Retina (tissue), 1 donor: ENCODE data around the gene CDC34.

Experiments
- DNase-seq: peaks from one replicate; pipeline ENCODE4 v3.0.0-alpha.2; 2016

The CDC34 gene, protein sequence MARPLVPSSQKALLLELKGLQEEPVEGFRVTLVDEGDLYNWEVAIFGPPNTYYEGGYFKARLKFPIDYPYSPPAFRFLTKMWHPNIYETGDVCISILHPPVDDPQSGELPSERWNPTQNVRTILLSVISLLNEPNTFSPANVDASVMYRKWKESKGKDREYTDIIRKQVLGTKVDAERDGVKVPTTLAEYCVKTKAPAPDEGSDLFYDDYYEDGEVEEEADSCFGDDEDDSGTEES

DNA sequence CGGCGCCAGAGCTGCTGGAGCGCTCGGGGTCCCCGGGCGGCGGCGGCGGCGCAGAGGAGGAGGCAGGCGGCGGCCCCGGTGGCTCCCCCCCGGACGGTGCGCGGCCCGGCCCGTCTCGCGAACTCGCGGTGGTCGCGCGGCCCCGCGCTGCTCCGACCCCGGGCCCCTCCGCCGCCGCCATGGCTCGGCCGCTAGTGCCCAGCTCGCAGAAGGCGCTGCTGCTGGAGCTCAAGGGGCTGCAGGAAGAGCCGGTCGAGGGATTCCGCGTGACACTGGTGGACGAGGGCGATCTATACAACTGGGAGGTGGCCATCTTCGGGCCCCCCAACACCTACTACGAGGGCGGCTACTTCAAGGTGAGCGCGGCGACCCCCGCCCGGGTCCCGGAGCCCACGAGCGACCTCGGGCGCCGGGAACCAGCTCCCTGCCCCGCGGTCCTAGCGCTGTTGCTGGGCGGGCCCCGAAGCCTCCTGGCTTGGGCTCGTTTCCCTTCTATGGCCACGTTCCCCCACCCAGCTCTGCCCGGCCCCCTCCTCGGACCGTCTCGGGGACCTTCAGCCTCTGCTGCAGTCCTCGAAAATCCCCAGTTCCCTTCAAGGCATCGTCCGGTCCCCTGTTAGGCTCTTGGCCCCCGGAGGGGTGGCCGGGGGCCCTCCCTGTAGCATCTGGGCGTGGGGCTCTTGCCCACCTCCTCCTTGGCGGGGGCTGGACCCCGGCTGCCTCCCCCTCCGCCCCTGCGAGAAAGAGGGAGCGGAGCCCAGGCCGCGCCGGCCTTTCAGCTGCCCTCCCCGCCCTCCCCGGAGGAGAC lies at the start of gene CDC34:
Gene CDC34, plus strand, starts transcription at position 8 of the 808 bp plus-strand sequence. Its CDS starts 172 bp downstream, at position 180.
- DNase-seq, result peak; percentile 62

DNA sequence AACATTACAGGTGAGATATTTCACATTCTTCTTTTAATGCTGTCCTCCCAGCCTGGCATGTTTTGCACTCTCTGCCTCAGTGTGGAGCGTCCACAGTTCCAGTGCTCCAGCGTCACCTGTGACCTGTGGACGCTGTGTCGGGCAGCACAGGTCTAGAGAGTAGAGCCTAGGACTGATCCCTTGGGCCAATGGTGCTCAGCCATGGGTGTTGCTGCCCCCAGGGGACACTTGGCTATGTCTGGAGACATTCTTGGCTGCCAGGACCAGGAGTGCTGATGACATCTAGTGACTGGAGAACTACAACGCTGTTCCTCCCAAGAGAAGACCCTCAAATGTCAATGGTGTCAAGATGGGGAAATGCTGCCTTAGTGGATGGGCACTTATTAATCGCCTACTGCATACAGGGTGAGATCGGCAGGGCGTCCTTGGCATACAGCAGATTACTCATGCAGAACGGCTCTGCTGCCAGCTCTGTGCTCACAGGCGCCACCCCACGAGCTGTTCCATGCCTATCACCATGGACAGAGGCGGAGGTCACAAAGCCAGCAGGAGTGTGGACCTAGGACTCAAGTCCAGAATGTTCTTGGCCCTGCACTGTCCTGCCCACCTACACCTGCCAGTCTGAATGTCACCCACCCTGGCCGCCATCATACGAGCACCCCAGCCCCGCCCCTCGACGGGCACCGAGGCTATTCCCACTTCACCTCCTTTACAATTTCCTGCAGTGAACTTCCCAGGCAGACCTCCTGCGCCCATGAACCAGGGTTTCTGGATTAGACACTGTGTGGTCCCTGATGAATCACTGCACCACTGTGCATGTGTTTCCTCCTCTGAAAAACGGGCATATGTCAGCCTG lies 49.1 kb upstream of the CDC34 start:
- no peak for DNase-seq

DNA sequence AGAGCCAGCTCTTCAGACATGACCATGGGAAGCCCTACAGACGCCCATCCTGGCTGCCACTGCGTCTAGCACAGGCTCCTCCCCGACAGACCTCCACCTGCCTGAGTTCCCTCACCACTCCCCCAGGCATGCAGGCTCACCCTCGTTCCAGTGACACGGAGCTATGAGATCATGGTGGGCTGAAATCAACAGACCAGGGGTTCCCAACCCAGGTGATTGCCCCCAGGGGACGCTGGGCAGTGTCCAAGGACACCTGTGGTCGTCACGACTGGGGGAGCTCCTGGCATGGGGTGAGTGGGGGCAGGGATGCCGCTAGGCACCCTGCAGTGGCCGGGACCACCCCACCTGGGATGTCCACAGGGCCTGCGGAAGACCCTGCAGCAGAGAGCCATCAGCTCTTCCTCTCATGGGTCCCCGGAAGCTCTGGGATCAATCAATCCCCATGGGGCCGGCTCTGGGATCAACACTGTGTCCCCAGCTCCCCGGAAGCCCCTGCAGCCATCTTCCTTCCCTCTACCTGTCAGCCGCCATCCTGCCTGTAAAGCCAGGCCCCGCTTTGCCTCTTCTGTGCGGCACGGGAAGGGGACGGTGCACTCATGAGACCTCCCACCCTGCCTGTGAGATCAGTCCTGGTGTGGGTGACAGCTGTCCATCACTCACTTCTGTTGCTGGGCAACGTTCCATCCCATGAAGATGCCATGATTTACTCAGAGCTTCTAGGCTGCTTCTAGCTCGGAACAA lies 48.1 kb upstream of the CDC34 start:
- no peak for DNase-seq

DNA sequence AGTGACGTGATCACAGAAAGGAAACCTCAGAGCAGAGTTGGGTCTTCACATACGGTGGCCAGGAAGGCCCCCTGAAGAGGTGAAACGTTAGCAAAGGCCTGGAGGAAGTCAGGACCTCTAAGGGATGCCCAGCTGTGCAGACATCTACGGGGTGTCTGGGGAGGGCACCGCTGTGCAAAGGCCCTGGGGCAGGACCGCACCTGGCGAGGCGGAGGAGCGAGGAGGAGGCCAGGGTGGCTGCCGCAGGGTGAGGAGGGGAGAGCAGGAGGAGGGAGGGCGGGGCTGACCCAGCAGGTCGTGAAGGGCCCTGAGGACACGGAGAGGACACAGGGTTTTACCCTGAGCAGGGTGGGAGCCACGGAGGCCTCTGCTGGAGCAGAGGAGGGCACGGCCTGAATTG lies 47.1 kb upstream of the CDC34 start:
- DNase-seq, result no peak

DNA sequence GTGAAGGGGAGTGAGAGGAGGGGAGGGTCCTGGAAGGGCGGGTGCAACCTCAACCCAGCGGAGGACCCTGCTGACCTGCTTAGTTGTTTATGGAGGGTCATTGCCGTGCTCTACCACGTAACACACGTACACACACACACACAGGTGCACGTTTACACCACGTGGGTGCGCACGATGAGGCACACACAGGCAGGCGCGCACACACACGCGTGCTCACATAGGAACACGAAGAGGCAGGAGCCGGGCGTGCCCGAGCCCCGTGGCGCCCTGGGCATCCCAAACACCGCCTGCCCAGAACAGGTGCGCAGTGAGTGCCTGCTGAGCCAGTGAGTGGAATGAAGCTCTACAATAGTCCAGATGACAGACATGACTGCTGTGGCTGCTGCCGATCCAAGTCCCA lies 46.5 kb upstream of the CDC34 start:
- DNase-seq, result no peak

DNA sequence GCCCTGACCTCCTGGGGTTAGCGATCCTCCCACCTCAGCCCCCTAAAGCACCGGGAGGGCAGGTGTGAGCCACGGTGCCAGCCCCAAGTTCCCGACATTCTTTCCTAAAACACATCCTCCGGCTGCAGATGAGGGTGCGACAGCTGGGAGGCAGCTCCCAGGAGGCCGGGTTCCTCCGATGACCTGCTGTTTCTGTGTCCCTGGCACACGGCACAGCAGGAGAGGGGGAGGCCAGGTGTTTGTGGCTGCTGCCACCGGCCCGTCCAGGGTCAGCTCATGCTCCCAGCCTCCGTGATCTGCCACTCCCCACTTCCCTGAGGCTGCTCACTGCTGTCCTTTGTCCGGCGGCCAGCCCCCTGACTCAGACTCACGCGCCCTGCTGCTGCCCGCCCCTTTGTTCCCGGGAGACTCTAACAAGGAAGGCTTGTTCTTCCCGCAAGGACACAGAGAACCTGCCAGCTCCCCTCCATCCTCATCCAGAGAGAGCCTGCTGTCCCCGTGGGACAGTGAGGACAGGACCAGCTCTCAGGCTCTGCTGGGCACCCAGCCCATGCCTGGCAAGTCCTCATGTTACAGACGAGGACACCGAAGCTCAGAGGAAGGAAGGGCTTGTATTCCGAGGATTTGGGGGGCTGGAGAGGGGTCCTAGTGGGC lies 45.9 kb upstream of the CDC34 start:
- peak; percentile 83 for DNase-seq

DNA sequence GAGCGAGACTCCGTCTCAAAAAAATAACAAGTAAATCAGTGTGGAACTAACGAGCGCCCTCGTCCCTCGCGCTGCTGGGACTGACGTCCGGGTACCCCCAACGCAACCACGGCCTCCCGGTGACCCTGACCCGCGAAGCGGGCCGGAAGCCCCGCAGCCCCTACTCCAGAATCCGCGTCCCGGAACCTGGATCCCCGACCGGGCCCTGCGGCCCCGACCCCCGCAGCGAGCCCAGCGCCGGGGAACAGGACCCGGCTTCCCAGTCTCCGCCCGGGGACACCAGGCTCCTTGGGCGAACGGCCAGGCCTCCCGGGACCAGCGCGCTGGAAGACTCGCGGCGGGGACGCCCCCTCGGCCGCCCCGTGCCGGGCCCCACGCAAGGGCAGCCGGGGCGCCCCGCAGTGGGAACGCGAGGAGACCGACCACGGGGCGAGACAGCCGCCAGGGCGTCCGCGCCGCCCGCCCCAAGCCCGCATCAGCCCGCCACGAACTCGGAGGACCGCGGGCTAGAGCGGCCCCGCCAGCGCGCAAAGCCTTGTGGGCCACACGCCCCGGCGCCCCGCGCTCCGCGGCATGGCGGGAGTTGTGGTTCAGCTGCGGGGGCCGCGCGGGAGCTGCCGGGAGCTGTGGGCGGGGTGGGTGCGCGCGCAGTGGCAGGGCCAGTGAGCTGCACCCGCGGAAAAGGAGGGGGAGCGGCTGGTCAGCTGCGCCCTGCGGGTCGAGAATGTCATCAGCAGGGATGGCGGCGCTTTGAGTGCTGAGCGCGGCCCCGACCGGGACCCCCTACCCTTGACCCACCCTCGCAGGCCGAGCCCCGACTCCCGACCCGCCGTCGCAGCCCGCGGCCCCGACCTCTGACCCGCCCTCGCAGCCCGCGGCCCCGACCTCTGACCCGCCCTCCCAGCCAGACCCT lies 42.8 kb upstream of the CDC34 start:
- DNase-seq, result peak; percentile 92

DNA sequence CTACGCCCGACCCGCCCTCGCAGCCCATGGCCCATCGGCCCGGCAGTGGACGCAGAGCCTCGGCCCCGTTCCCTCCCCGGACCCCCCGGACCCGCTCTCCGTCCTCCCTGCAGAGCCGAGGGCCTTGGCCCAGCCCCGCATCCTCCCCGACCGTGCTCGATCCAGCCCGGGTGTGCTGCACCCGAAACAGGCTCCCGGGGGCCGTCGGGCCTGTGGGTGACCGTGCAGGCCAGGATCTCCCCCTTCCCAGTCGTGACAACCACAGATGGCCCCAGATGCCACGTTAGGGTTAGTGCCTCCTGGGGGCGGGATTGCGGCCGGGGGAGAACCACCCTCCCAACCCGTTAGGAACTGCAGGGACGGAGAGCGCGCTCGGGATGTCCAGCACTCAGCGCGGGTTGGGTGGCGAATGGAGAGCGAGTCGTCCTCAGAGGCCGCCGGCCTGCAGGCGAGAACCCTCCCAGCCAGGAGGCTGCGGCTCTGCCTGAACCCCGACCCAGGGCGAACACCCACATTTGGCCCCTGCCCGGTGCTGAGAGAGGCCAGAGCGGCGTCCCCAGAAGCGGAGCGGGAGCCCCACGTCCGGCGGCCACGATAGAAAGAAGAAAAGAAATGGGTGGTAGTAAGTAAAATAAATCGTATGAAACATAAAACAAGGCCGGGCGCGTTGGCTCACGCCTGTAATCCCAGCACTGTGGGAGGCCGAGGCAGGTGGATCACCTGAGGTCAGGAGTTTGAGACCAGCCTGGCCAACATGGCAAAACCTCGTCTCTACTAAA lies 42.0 kb upstream of the CDC34 start:
- peak; percentile 63 for DNase-seq

DNA sequence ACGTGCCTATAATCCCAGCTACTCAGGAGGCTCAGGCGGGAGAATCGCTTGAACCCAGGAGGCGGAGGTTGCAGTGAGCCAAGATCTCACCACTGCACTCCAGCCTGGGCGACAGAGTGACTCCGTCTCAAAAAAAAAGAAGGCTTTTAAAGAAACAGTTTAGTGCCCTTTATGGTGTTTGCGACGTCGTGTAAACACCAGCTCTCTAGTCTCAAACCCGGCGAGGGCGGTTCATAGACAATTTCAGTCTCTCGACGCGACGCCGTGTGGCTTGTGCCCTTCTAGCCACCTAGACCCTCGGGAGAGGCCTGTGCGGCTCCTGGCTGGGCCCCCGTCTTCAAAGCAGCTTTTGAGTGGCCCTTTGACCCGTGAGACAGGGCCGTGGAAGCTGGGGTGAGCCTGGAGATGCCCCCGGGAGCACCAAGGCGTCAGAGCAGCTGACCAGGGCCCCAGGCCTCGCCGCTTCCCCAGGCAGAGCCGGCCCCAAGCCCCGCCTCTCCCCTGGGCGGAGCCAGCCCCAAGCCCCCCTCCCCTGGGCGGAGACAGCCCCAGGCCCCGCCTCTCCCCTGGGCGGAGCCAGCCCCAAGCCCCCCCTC lies 40.3 kb upstream of the CDC34 start:
- DNase-seq, result no peak

DNA sequence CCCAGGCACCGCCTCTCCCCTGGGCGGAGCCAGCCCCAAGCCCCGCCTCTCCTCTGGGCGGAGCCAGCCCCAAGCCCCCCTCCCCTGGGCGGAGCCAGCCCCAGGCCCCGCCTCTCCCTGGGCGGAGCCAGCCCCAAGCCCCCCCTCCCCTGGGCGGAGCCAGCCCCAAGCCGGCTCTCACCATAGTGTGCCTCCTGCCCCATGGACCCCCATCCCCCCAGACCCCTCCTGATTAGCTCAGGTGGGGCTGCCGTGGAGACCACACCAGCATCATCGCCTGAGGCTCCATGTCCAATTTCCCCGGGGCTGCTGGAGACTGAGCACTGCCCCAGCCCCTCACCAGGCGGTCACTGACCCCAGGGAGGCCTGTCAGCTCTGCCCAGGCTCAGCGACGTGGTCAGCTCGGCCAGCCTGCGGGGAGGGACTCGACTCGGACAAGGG lies 39.4 kb upstream of the CDC34 start:
- no peak for DNase-seq

DNA sequence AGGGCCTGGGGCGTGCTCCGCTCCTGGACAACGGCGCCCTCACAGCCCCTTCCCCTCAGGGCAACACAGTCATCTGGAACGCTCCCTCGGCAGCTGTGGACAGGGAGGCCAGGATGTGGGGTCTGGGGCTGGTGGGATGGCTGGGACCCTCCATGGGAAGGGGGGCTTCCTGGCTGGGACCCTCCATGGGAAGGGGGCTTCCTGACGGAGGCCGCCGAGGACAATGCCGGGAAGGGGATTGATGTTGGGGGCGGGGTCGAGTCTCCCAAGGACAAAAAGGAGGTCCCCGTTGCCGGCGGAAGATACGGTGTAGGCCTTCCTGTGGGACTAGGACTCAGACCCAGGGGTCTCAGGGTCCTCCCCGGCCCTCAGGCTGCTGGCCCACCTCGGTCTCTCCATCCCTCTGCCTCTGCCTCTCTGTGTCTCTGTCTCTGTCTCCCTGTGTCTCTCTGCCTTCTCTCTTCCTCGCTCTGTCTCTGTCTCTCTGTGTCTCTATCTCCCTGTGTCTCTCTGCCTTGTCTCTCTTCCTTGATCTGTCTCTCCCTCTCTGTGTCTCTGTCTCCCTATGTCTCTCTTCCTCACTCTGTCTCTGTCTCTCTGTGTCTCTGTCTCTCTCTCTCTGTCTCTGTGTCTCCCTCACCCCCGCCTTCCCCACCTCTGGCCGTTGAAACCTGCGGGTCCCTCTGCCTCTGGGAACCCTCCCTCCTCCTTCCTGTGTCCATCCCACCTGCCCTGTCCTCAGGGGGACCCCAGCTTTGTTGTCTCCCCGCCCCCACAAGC lies 38.0 kb upstream of the CDC34 start:
- no peak for DNase-seq

DNA sequence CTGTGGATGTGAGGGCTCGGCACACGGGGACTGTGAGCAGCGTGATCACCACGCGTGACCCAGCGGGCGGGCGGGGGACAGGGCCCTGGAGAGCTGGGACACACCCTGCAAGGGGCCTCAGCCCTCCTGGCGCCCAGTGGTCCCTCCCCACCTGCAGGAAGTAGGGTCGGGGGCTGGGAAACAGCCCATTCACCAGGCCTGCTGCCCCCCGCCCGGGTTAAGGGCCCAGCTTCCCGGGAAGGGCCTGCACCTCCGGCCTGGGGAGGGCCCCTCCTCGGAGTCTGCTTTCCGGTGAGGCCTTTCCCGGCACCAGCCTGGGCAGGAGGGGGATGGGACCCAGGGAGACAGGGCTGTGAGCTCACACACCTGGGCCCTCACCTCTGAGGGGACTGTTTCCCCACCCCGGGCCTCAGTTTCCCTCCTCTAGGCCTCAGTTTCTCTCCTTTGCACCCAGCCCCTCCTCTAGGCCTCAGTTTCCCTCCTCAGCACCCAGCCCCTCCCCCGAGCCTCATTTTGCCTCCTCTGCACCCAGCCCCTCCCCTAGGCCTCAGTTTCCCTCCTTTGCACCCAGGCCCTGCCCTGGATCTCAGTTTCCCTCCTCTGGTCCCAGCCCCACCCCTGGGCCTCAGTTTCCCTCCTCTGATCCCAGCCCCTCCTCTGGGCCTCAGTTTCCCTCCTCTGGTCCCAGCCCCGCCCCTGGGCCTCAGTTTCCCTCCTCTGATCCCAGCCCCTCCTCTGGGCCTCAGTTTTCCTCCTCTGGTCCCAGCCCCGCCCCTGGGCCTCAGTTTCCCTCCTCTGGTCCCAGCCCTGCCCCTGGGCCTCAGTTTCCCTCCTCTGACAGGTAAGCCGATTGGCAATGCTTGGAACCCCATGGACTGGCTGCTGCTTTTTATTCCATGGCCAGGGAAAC lies 37.1 kb upstream of the CDC34 start:
- DNase-seq, result no peak

DNA sequence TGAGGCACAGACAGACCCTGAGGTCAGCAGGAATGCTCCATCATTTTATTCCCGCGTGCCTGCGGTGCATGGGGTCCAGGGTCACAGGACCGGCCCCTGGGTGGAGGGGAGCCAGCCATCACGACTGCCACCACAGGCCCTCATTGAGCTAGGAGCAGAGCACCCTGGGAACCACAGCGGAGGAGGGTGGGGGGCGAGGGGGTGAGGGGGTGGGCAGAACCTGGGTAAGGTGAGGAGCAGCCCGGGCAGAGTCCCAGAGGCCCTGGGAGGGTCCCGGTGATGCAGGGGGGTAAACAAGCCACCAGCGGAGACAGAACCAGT lies 36.5 kb upstream of the CDC34 start:
- no peak for DNase-seq

DNA sequence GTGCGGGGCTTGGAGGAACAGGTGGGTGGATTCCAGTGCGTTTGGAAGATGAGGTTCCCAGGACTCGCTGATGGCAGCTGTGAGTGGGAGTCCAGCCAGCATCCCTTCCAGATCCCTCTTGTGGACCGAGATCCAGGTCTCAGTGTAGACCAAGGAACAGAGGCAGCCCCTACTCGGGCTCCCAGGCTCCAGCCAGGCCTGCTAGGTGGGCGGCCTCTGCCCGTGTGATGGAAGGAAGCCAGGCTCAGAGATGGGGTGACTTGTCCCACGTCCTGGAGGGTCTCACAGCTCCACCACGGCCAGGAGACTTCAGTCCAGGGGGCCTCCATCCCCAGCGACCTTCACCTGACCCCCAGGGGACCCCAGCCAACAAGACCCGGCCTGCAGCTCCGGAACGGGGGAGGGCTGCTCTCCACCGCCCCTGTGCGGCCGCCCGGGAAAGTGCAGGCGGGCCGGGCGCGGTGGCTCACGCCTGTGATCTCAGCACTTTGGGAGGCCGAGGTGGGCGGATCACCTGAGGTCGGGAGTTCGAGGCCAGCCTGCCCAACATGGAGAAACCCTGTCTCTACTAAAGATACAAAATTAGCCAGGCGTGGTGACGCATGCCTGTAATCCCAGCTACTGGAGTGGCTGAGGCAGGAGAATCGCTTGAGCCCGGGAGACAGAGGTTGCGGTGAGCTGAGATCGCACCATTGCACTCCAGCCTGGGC lies 36.0 kb upstream of the CDC34 start:
- peak; percentile 77 for DNase-seq

DNA sequence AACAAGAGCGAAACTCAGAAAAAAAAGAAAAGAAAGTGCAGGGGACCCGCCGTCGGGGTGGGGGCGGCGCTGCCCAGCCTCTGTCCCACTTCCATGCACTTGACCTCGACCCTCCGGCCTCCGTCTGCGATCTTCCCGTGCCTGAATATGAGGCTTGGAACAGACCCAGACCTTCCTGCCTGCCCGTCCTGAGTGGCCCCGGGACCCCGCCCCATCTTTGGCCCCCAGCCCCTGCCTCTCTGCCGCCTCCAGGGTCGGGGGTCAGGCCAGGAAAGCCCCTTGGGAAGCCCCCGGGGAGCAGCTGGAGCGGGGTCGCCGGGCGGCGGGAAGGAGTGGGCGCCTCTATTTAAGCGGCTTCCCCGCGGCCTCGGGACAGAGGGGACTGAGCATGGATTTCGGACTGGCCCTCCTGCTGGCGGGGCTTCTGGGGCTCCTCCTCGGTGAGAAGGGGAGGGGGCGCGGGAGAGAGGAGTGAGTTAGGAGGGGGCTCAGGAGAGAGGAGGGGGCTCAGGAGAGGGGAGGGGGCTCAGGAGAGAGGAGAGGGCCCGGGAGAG lies 35.4 kb upstream of the CDC34 start, which contains the start of gene MADCAM1:
Gene MADCAM1, plus strand, starts transcription at position 375 of the 554 bp plus-strand sequence. Its CDS starts 14 bp downstream, at position 389.
- no peak for DNase-seq

DNA sequence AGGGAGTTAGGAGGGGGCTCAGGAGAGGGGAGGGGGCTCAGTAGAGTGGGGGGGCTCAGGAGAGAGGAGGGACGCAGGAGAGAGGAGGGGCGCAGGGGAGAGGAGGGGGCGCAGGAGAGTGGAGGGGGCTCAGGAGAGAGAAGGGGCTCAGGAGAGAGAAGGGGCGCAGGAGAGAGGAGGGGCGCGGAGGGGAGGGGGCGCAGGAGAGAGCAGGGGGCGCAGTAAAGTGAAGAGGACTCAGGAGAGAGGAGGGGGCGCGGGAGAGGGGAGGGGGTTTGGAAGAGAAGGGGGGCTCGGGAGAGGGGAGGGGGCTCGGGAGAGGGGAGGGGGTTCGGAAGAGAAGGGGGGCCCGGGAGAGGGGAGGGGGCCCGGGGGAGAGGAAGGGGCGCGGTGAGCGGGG lies 34.6 kb upstream of the CDC34 start:
- no peak for DNase-seq

DNA sequence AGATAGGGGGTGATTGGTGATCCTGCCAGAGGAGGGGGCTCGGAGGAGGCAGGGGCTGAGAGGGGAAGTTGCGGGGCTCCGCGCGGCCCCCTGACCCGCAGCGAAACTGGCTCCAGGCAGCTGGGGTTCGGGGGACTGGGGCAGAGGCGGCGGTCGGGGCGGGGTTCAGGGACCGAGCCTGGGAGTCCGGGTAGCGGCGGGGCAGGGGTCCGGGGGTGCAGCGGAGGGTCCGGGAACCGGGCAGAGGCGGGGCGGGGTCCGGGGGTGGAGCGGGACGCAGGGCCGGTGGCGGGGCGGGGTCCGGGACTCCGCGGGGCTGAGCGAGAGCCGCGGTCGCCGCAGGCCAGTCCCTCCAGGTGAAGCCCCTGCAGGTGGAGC lies 34.1 kb upstream of the CDC34 start:
- DNase-seq, result no peak
